ENCODE results near the gene ZMYND15.

DNA sequence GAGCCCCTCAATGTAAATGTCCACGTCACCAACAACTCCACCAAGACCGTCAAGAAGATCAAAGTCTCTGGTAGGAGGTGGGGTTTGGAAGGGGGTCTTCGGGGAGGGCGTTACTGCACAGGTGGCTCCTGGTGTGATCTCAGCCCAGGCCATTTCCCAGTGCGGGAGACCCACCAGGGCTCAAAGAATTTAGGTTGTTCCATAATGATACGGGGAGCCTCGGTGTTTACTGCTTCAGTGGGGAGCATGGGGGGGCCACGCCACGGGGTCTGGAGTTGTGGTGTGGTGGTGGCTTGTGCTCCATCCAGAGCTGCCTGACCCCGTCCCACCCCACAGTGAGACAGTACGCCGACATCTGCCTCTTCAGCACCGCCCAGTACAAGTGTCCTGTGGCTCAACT, 21.4 kb upstream of the ZMYND15 start:
- TF ChIP-seq EZH2 (IDR thresholded peaks at IDR 0.05; ENCODE audit: low read length, missing control alignments) (no peak), CTCF (conservative IDR thresholded peaks at IDR 0.05 in 1 of 2, IDR thresholded peaks at IDR 0.05 in 1 of 2; ENCODE audit: low read depth in 1 of 2, low read length in 2 of 2) (no peak)

Data from fibroblast of lung (primary cell).